ENCODE data around the gene KDM4F. TPM values are rescaled to one million over a fixed set of nuclear protein-coding genes. Genes with fewer than 3 reads are reported as not detected.

KDM4F gene
- total RNA-seq, 1 donor from 2014 or later = not detected

DNA sequence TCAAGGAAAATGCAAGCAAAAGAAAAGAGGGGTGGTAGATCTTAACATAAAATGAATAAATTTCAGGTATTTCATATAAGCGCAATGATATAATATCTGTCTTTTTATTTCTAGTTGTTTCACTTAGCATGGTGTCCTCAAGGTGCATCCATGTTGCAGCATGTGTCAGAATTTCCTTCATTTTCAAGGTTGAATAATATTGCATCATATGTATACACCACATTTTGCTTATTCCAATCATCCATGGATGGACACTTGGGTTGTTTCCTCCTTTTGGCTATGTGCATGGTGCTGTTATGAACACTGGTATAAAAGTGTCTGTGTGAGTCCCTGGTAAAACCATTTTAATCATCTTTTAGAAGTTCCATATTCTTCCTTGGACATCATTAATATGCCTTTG, 7.0 kb upstream of the KDM4F start:
- H3K4me1 ChIP-seq = peaks cover 3% of the 10 kb centered on the region
- no peak overlapping the region for H3K27ac ChIP-seq (replicated peaks)
- H3K36me3 ChIP-seq = no peaks in the 10 kb centered on the region
- intact Hi-C loops (cut with micrococcal nuclease) = no loop called here
- no peaks in the 10 kb centered on the region for H3K9me3 ChIP-seq (replicated peaks)
- no peak for DNase-seq
- TF ChIP-seq, protein P1, sequence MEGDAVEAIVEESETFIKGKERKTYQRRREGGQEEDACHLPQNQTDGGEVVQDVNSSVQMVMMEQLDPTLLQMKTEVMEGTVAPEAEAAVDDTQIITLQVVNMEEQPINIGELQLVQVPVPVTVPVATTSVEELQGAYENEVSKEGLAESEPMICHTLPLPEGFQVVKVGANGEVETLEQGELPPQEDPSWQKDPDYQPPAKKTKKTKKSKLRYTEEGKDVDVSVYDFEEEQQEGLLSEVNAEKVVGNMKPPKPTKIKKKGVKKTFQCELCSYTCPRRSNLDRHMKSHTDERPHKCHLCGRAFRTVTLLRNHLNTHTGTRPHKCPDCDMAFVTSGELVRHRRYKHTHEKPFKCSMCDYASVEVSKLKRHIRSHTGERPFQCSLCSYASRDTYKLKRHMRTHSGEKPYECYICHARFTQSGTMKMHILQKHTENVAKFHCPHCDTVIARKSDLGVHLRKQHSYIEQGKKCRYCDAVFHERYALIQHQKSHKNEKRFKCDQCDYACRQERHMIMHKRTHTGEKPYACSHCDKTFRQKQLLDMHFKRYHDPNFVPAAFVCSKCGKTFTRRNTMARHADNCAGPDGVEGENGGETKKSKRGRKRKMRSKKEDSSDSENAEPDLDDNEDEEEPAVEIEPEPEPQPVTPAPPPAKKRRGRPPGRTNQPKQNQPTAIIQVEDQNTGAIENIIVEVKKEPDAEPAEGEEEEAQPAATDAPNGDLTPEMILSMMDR (IDR thresholded peaks at IDR 0.05; ENCODE audit: borderline replicate concordance) = no peak
- no peak overlapping the region for H3K4me3 ChIP-seq
- peaks cover 76% of the 10 kb centered on the region for H3K27me3 ChIP-seq (ENCODE audit: low read depth)

DNA sequence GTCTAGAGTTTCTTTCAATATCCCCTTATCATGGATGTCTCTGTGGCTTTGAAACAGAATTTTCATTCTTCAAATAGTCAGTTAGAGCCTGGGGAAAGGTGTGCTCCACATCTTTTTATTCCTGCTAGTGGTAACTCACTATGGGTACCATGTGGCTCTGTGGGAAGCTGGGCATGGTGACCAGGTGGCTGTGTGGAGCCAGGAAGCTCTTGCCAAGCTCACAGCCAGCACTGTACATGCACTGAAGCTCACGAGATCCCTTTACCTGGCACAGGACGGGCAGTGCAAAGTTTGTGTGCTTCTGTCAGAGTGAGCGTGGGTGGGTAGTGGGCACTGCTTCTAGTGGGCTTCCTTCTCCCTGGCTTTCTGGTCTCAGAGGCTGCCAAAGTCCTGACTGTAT, 6.3 kb upstream of the KDM4F start:
- Histone ChIP-seq H3K9me3 (replicated peaks) (no peaks in the 10 kb centered on the region), H3K4me3 (no peak overlapping the region), H3K27ac (replicated peaks) (no peak overlapping the region), H3K4me1 (no peaks in the 10 kb centered on the region), H3K27me3 (ENCODE audit: low read depth) (peaks cover 74% of the 10 kb centered on the region), H3K36me3 (no peaks in the 10 kb centered on the region)
- TF ChIP-seq, protein P1 (IDR thresholded peaks at IDR 0.05; ENCODE audit: borderline replicate concordance) = no peak
- intact Hi-C loops (cut with micrococcal nuclease) = no loop called here
- no peak for DNase-seq

DNA sequence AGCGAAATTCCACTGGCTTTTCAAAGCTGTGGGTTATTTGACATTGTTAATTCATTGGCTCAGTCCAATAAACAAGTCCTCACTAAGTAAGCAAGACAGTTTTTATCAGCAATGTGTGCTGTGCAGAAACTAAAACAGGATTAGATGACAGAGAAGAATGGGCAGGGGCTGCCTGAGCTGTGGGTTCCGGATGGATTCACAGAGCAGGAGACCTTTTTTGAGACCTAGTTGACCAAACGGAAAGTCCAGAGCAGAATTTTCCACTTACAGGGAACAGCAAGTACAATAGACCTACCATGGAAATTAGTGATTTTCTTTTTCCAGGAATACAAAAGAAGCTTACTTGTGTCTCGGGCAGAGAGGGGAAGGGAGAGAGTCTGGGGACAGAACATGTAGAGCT, 5.2 kb upstream of the KDM4F start:
- TF ChIP-seq, protein P1 (IDR thresholded peaks at IDR 0.05; ENCODE audit: borderline replicate concordance) = no peak
- Histone ChIP-seq H3K36me3 (no peaks in the 10 kb centered on the region), H3K9me3 (replicated peaks) (no peaks in the 10 kb centered on the region), H3K4me3 (no peak overlapping the region), H3K4me1 (no peaks in the 10 kb centered on the region), H3K27me3 (ENCODE audit: low read depth) (peaks cover 76% of the 10 kb centered on the region), H3K27ac (replicated peaks) (no peak overlapping the region)
- intact Hi-C loops (cut with micrococcal nuclease) = no loop called here
- no peak for DNase-seq

DNA sequence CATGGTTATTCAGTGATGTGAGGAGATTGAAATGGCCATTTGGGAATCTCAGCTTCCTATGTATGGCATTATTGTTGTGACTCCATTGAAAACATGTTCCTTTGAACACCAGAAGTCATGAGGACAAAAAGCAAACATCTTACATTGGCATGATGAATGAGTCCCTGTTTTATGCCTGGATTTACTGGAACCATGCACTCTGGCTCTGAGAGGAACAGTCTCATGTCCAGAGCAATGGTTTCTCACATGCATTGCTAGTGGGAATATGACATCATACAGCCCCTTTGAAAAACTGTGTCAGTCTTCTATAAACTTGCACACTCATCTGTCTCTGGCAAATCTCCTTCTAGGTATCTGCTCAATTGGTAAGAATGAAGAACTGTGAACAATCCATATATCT, 3.4 kb upstream of the KDM4F start:
- H3K4me3 ChIP-seq = no peak overlapping the region
- H3K9me3 ChIP-seq (replicated peaks) = no peaks in the 10 kb centered on the region
- H3K36me3 ChIP-seq = no peaks in the 10 kb centered on the region
- no peaks in the 10 kb centered on the region for H3K4me1 ChIP-seq
- no peak for DNase-seq
- intact Hi-C loops (cut with micrococcal nuclease) = no loop called here
- H3K27me3 ChIP-seq (ENCODE audit: low read depth) = peaks cover 79% of the 10 kb centered on the region
- TF ChIP-seq, protein P1 (IDR thresholded peaks at IDR 0.05; ENCODE audit: borderline replicate concordance) = no peak
- H3K27ac ChIP-seq (replicated peaks) = no peak overlapping the region

DNA sequence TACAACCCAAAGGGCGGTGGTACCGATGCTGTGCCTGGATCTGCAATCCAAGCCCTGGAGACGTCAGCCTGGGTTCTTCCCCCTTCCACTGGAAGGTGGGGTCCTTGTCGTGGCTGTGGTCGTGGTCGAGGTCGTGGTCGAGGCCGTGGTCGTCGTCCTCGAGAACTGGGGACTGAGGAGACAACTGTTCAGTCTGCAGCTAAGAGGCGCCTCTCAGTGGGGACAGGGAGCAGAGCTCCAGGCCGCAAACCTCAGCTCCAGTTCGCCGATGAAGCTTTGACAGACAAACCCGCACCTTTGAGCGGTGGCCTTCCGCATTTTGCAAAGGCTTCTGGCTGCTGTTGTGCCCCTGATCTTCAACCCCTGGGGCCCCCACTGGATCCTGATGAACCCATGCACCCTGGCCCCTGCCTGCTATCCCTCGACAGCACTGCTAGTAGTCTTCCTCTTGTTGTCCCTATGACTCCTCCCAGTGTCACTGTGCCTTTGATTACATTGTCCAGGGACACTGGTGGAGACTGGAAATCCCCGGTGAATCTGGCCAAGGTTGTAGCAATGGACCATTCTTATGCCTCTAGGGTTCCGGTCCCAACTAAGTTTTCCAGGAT, 1.5 kb downstream of the KDM4F start:
- intact Hi-C loops (cut with micrococcal nuclease) = no loop called here
- DNase-seq = no peak
- Histone ChIP-seq H3K27ac (replicated peaks) (no peak overlapping the region), H3K9me3 (replicated peaks) (no peaks in the 10 kb centered on the region), H3K36me3 (no peaks in the 10 kb centered on the region), H3K4me3 (no peak overlapping the region), H3K27me3 (ENCODE audit: low read depth) (peaks cover 82% of the 10 kb centered on the region), H3K4me1 (no peaks in the 10 kb centered on the region)
- TF ChIP-seq, protein P1 (IDR thresholded peaks at IDR 0.05; ENCODE audit: borderline replicate concordance) = no peak

All from left ventricle myocardium inferior (tissue), 1 donor.